Trophoblast cell (in vitro differentiated cells and primary cell): Measurements from ENCODE around the gene RASAL2.

ENCODE experiments used
- DNase-seq, 2 donors: peaks; one replicate each; pipeline ENCODE4 v3.0.0-alpha.2; 2016
- H2AFZ ChIP-seq: 2 replicates; pipeline ENCODE4 v1.6.1; 2013; ENCODE audit warnings: low read length, moderate library complexity, mild to moderate bottlenecking; ENCODE audit not compliant: insufficient read depth, poor library complexity
- H2AK5ac ChIP-seq: 2 replicates; pipeline ENCODE4 v1.6.1; 2013; ENCODE audit warnings: mild to moderate bottlenecking, low read length
- H2BK120ac ChIP-seq: 2 replicates; pipeline ENCODE4 v1.6.1; 2013; ENCODE audit warnings: low read length, mild to moderate bottlenecking, moderate library complexity; ENCODE audit not compliant: insufficient read depth, poor library complexity
- H2BK12ac ChIP-seq: 2 replicates; pipeline ENCODE4 v1.6.1; 2013; ENCODE audit warnings: mild to moderate bottlenecking, low read length, moderate library complexity
- H2BK5ac ChIP-seq: 2 replicates; pipeline ENCODE4 v1.6.1; 2013; ENCODE audit warnings: low read length, low read depth, moderate library complexity, mild to moderate bottlenecking; ENCODE audit not compliant: poor library complexity
- H3K14ac ChIP-seq: 2 replicates; pipeline ENCODE4 v1.6.1; 2013; ENCODE audit warnings: mild to moderate bottlenecking, low read length
- H3K18ac ChIP-seq: 2 replicates; pipeline ENCODE4 v1.6.1; 2013; ENCODE audit warnings: mild to moderate bottlenecking, low read length
- H3K23ac ChIP-seq: 2 replicates; pipeline ENCODE4 v1.6.1; 2013; ENCODE audit warnings: low read length
- H3K27ac ChIP-seq: 2 replicates; pipeline ENCODE4 v1.5.1; 2013; ENCODE audit warnings: low read depth, mild to moderate bottlenecking, inconsistent platforms, low read length, moderate library complexity
- H3K27me3 ChIP-seq: 2 replicates; pipeline ENCODE4 v1.6.1; 2013; ENCODE audit warnings: inconsistent platforms, mild to moderate bottlenecking, low read length, moderate library complexity; ENCODE audit not compliant: insufficient read depth
- H3K36me3 ChIP-seq, 2 experiments: 1 replicate in 1 of 2; 2 replicates in 1 of 2; pipeline ENCODE4 v1.6.1; 2013; ENCODE audit warnings: low read length in 2 of 2, mild to moderate bottlenecking in 2 of 2, moderate library complexity in 1 of 2; ENCODE audit not compliant: insufficient read depth in 2 of 2, control insufficient read depth in 1 of 2
- H3K4ac ChIP-seq: 2 replicates; pipeline ENCODE4 v1.6.1; 2013; ENCODE audit warnings: low read depth, mild to moderate bottlenecking, low read length, moderate library complexity
- H3K4me1 ChIP-seq, 2 experiments: 1 replicate in 1 of 2; 2 replicates in 1 of 2; pipeline ENCODE4 v1.6.1; 2013; ENCODE audit warnings: low read length in 2 of 2, mild to moderate bottlenecking in 2 of 2, moderate library complexity in 1 of 2; ENCODE audit not compliant: insufficient read depth in 2 of 2, control insufficient read depth in 1 of 2
- H3K4me2 ChIP-seq: 2 replicates; pipeline ENCODE4 v1.6.1; 2013; ENCODE audit warnings: inconsistent platforms, mild to moderate bottlenecking, low read length, moderate library complexity
- H3K4me3 ChIP-seq: 2 replicates; pipeline ENCODE4 v1.5.1; 2013; ENCODE audit warnings: mild to moderate bottlenecking, low read depth, low read length, inconsistent platforms
- H3K79me1 ChIP-seq: one replicate; pipeline ENCODE4 v1.6.1; 2013; ENCODE audit warnings: low read length
- H3K79me2 ChIP-seq: 2 replicates; pipeline ENCODE4 v1.6.1; 2013; ENCODE audit warnings: low read length, mild to moderate bottlenecking; ENCODE audit not compliant: control insufficient read depth, insufficient read depth, poor library complexity
- H3K9ac ChIP-seq: 2 replicates; pipeline ENCODE4 v1.6.1; 2013; ENCODE audit warnings: mild to moderate bottlenecking, low read length
- H3K9me3 ChIP-seq: 2 replicates; pipeline ENCODE4 v1.6.1; 2013; ENCODE audit warnings: low read depth, mild to moderate bottlenecking, control low read depth, inconsistent platforms, low read length; ENCODE audit not compliant: insufficient read depth
- H4K12ac ChIP-seq: 2 replicates; pipeline ENCODE4 v1.6.1; 2013; ENCODE audit warnings: low read depth, mild to moderate bottlenecking, low read length, moderate library complexity
- H4K8ac ChIP-seq: 2 replicates; pipeline ENCODE4 v1.6.1; 2013; ENCODE audit warnings: low read depth, mild to moderate bottlenecking, low read length, moderate library complexity
- H4K91ac ChIP-seq: one replicate; pipeline ENCODE4 v1.6.1; 2013; ENCODE audit warnings: low read depth, mild to moderate bottlenecking, low read length, moderate library complexity
- WGBS: extraction: QIAGEN DNeasy Blood & Tissue Kit; methylation state at CpG from one replicate; pipeline ENCODE4 v1.1.7; 2013; ENCODE audit warnings: missing lambda C conversion rate; ENCODE audit not compliant: insufficient read length, insufficient coverage; ENCODE audit errors: extremely low coverage; 5-methylcytosine and 5-hydroxymethylcytosine counted together

RASAL2 gene

DNA sequence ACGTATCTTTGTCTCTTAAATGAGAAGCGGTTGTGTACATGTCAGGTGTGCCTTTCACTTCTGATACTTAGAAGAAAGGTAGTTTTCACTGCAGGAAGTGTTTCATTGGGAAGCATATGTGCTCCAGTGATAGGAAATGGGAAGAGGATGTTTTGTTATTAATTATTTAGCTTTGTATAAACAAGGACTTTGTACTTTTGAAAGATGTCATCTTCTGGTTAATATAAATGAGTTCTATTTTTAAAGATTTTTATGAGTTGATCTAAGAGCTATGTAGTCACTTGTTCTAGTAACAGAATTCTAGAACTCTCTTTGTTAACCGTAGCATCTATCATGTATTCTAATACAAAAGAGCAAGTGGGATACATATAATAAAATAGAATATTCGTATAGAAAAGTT, 130.5 kb downstream of the RASAL2 start:
- H3K9me3 ChIP-seq = no peaks in the 10 kb centered on the region
- H2BK120ac ChIP-seq = no peak overlapping the region
- no peak overlapping the region for H2BK12ac ChIP-seq
- no peak overlapping the region for H4K91ac ChIP-seq
- H3K4me3 ChIP-seq = no peak overlapping the region
- H3K36me3 ChIP-seq = no peaks in the 10 kb centered on the region
- no peak overlapping the region for H2BK5ac ChIP-seq
- no peak overlapping the region for H3K4me2 ChIP-seq
- H3K18ac ChIP-seq = no peak overlapping the region
- H3K27ac ChIP-seq = no peak overlapping the region
- H4K12ac ChIP-seq = no peak overlapping the region
- H3K9ac ChIP-seq = no peak overlapping the region
- no peaks in the 10 kb centered on the region for H3K79me1 ChIP-seq
- H3K4ac ChIP-seq = no peak overlapping the region
- no peak overlapping the region for H2AFZ ChIP-seq
- no CpG with 5 or more reads among the region's 4 CpGs for WGBS
- no peaks in the 10 kb centered on the region for H3K79me2 ChIP-seq
- H3K27me3 ChIP-seq = no peaks in the 10 kb centered on the region
- H3K4me1 ChIP-seq = no peaks in the 10 kb centered on the region
- no peak overlapping the region for H3K14ac ChIP-seq
- no peak for DNase-seq
- no peak overlapping the region for H3K23ac ChIP-seq
- H4K8ac ChIP-seq = no peak overlapping the region
- no peak overlapping the region for H2AK5ac ChIP-seq

DNA sequence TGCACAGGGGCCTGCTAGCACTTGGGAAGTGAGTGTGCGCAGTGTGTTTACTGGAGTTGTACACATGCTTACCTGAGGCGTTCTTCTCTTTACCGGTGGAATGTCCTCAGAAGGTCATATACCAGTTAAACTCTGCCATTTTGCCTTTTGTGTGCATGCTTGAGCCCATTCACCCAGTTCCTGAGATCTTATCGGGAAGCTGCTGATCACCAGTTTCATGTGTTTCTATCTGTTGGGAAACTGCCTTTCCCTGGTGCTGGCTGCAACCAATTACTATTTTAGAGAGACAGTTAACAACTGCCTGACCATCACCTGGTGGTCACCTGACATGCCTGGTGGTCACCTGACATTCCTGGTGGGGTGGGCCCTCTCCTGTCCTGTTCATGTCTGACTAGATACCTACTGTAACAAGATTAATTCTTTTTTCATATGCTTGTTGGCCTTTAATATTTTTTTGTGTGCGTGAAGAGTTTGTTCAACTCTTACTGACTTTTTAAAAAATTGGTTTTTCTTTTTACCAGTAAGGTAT, 137.0 kb downstream of the RASAL2 start:
- H3K4me3 ChIP-seq = no peak overlapping the region
- no peaks in the 10 kb centered on the region for H3K36me3 ChIP-seq
- no peak overlapping the region for H3K14ac ChIP-seq
- H2AFZ ChIP-seq = no peak overlapping the region
- peak; percentile 67 to 83 for DNase-seq
- H3K79me2 ChIP-seq = no peaks in the 10 kb centered on the region
- H3K27ac ChIP-seq = peak overlapping the region; percentile 77
- peaks cover 5% of the 10 kb centered on the region for H3K79me1 ChIP-seq
- H4K12ac ChIP-seq = no peak overlapping the region
- H3K9me3 ChIP-seq = no peaks in the 10 kb centered on the region
- H2BK12ac ChIP-seq = no peak overlapping the region
- no peaks in the 10 kb centered on the region for H3K27me3 ChIP-seq
- no peak overlapping the region for H3K23ac ChIP-seq
- H3K4ac ChIP-seq = no peak overlapping the region
- H3K4me1 ChIP-seq = peaks cover 2 to 9% of the 10 kb centered on the region in 2 experiments
- H4K8ac ChIP-seq = no peak overlapping the region
- WGBS = no CpG with 5 or more reads among the region's 5 CpGs
- no peak overlapping the region for H3K4me2 ChIP-seq
- no peak overlapping the region for H2BK5ac ChIP-seq
- no peak overlapping the region for H4K91ac ChIP-seq
- no peak overlapping the region for H2AK5ac ChIP-seq
- no peak overlapping the region for H3K18ac ChIP-seq
- no peak overlapping the region for H2BK120ac ChIP-seq
- no peak overlapping the region for H3K9ac ChIP-seq

DNA sequence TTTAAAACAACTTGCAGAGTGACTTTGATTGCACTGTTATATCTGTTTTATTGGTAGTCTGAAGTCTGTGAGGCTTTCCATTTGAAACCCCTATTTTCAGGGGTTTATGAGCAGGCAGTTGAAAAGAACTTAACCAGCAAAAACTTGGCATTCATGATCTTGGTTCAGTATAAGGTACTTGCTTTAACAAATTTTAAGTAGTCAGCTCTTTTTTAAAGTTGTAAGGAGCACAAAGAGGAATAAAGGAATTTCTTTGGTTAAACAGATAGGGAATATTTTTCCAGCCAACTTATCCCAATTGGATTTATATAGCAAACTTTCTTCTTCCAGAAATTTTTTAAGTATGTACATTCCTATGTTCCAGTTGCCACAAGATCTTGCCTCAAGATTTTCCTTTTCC, 138.2 kb downstream of the RASAL2 start:
- Histone ChIP-seq H3K9ac (no peak overlapping the region), H3K4ac (no peak overlapping the region), H3K27me3 (no peaks in the 10 kb centered on the region), H2AK5ac (no peak overlapping the region), H2BK12ac (no peak overlapping the region), H3K9me3 (no peaks in the 10 kb centered on the region), H3K18ac (no peak overlapping the region), H3K36me3 (no peaks in the 10 kb centered on the region), H3K23ac (no peak overlapping the region), H3K14ac (no peak overlapping the region), H4K12ac (no peak overlapping the region), H2AFZ (no peak overlapping the region), H3K4me1 (peaks cover 2 to 9% of the 10 kb centered on the region in 2 experiments), H3K79me2 (no peaks in the 10 kb centered on the region), H3K4me2 (no peak overlapping the region), H3K4me3 (no peak overlapping the region), H2BK5ac (no peak overlapping the region), H2BK120ac (no peak overlapping the region), H3K79me1 (peaks cover 5% of the 10 kb centered on the region), H3K27ac (no peak overlapping the region), H4K91ac (no peak overlapping the region), H4K8ac (no peak overlapping the region)
- no peak for DNase-seq

DNA sequence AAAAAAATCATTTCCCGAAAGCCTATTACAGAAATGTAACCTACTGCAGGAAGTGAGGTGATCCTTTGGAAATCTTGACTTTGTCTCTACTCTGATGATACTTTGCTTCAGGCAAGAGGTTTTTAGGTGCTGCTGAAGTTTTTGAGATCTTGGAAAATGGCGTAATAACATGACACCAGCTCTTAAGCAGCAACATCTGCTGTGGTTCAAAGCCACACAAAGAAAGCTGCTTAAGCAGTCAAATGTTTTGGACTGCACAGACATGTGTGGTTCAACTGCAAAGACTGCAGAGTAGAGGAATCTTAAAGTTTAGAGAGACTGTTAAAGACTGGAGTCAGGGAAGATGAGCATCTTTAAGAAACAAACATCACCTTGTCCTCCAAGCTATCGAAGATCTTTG, 139.0 kb downstream of the RASAL2 start:
- peak overlapping the region; percentile 43 for H3K27ac ChIP-seq
- no peaks in the 10 kb centered on the region for H3K27me3 ChIP-seq
- H4K8ac ChIP-seq = no peak overlapping the region
- H3K4me2 ChIP-seq = no peak overlapping the region
- H3K9me3 ChIP-seq = no peaks in the 10 kb centered on the region
- no peak overlapping the region for H3K4me3 ChIP-seq
- H3K79me2 ChIP-seq = no peaks in the 10 kb centered on the region
- no CpG with 5 or more reads among the region's 3 CpGs for WGBS
- peaks cover 2 to 11% of the 10 kb centered on the region in 2 experiments for H3K4me1 ChIP-seq
- no peak overlapping the region for H3K14ac ChIP-seq
- no peak overlapping the region for H4K12ac ChIP-seq
- H2BK5ac ChIP-seq = no peak overlapping the region
- no peak overlapping the region for H3K23ac ChIP-seq
- H2AK5ac ChIP-seq = no peak overlapping the region
- H2BK12ac ChIP-seq = no peak overlapping the region
- no peak overlapping the region for H4K91ac ChIP-seq
- H3K79me1 ChIP-seq = peaks cover 5% of the 10 kb centered on the region
- peak; percentile 38 to 80 for DNase-seq
- no peaks in the 10 kb centered on the region for H3K36me3 ChIP-seq
- no peak overlapping the region for H3K9ac ChIP-seq
- no peak overlapping the region for H3K18ac ChIP-seq
- H3K4ac ChIP-seq = no peak overlapping the region
- H2AFZ ChIP-seq = no peak overlapping the region
- H2BK120ac ChIP-seq = no peak overlapping the region
